ENCODE measurements around the gene ADAMTS18. TPM values are rescaled to one million over a fixed set of nuclear protein-coding genes. Genes with fewer than 3 reads are reported as not detected.
A peak's percentile ranks its signal among the peaks of the same experiment; 100 is the strongest.

The ADAMTS18 gene
- polyA plus RNA-seq, 12 donors = 0.63 to 2.7 (median 1.00) TPM; not detected in 2

DNA sequence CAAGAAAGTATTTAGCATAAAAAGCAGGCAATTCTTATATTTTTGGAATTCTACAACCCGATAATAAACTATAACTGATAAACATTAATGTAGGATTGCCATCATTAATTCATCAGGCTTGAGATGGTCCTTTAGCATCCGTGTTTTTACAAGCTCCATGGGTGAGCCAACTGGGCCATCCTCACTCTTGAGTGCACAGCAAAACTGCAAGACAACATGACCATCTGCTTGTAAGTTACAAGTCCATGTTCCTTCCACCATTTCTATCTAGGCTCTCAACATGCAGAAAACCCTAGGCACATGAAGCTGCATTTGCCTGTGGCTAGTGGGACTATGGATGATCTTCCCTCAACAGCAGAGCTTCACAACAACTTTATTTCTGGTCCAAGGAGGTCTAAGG lies 40.1 kb downstream of the ADAMTS18 start:
- no peak for DNase-seq

DNA sequence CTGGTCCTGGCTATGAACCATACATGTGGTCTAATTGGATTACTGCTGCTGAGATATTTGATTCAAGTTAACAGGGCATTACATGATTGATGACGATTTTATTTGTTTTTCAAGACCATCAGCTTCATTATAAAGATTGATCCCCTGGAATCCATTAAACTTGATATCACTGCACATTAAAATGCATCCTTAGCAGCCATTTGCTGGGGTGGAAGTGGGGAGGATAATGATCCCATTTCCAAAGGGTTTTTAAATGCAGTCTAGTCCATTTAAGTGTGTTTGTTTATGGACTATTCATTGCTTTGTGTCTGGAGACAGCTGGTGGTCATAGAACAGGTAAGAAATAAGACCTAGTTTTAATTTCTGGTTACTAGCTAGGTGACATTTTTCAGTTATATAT lies 40.9 kb downstream of the ADAMTS18 start:
- no peak for DNase-seq

DNA sequence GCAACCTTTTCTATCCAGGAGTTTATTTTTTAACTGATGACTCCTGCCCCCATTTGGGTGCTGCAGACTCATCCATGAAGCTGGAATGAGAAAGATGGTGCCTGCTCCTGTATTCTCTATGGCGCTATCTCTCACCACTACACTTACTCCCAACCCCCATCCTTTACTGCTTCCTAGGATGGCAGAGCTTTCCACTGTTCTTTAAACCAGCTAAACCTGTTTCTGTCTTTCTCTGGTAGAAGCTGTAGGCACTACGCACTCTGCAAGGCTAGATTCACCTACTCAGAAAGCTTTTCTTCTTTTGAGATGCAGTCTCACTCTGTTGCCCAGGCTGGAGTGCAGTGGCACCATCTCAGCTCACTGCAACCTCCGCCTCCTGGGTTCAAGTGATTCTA lies 47.0 kb downstream of the ADAMTS18 start:
- no peak for DNase-seq

DNA sequence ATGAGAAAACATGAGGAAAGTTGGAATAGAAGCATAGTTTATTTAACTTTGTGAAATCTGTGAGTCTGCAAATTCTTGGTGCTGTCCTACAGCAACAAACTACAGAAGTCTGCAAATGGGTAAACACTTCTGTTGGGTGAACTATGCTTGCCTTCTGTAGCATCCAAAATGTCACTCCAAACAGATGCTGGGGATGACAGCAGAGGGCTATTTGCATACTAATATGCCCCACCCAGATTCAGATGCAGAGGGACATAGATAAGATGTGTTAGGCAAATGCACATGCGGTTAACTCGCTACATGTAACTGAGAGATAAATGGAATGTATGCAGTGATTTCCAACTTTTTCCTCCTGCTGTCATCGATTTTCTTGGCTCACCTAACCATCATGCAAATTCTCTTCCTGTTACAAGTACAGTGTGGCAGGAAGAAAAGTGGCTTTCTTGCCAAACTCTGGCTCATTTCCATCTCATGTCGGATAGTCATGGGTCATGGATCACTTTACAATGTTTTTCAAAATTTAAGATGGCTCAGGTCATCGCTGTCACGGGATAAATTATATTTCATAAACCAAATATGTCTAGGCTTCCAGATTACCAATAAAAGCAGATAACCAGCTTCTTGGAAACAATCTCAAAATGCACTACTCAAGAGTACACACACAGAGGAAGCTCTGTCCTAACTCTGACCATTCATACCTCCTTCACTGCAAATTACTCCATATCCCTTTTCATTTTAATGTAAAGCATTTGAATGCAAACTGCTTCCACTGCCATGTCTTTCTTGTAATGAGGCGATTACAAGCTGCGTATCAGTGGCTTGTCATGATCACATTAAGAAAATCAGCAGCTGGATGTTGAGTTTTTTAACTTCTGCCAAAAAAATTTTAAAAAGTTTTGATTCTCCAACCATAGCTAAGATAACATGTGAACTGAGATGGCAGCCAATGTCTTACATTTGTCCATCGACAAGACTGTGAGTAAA lies 47.7 kb downstream of the ADAMTS18 start:
- DNase-seq = no peak

DNA sequence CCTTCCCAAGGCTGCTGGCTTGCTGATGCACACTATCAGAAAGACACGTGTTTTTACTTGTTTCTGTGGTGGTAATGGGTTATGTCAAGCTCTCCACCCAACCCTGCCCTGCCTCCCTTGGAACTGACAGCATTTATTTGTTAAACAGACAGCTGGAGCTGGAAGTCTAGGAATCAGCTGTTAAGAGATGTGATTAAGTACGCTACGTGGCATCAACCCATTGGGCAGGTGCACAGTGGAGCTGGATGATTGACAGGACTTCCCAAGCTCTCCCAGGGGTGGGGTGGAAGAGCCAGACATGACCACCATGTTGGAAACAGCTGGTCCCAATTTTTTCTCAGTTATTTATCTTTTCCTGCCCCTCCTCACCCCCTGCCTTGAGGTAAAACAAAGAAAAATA lies 49.4 kb downstream of the ADAMTS18 start:
- DNase-seq = no peak

DNA sequence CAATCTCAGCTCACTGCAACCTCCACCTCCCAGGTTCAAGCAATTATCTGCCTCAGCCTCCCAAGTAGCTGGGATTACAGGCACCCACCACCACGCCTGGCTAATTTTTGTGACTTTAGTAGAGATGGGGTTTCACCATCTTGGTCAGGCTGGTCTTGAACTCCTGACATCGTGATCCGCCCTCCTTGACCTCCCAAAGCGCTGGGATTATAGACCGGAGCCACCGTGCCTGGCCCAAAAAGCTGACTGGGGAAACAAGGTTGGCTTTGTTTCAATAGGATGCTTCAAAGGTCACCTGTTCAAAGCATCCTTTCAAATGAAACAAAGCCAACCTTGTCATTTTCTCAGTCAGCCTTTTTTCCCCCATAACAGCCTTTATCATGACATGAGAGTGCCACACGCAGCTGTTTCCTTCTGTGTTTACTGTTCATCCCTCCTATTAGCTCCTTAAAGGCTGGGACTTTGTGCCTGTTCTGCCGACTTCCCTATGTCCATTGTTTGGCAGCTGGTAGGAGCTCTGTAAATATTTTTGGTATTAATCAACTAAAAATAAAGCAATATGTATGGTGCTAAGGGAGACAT lies 51.1 kb downstream of the ADAMTS18 start:
- no peak for DNase-seq

DNA sequence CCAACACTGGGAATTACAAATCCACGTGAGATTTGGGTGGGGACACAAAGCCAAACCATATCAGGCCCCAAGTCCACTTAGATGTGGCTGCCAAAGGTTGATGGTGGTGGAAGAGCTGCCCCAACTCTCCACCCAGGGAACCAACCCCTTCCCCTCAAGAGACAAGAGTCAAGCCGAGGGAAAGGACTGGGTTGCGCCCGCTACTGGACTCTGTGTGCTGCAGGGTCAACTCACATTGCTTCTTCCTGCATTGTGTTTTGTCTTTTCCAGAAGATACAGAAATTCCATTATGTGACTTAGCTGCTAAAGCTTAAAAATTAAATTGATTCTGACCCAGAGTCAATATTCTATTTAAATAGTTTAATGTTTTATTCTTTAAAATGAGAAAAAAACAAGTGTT lies 58.5 kb downstream of the ADAMTS18 start:
- DNase-seq = no peak

DNA sequence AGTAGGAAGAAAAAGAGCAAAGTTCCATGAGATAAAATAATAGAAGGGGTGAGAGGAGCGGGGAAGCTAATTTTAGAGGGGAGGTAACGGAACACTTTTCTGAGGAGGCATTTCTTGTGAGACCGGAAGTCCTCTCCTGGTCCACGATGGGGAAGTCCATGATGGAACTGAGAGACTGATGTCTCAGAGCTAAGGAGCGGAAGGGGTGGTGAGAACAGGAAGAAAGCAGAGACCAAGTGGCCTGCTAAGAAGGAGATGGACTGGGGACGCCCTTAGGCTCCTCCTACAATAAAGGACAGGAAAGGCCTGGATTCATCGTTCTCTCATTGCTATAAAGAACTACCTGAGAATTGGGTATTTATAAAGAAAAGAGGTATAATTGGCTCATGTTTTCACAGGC lies 59.4 kb downstream of the ADAMTS18 start:
- no peak for DNase-seq

DNA sequence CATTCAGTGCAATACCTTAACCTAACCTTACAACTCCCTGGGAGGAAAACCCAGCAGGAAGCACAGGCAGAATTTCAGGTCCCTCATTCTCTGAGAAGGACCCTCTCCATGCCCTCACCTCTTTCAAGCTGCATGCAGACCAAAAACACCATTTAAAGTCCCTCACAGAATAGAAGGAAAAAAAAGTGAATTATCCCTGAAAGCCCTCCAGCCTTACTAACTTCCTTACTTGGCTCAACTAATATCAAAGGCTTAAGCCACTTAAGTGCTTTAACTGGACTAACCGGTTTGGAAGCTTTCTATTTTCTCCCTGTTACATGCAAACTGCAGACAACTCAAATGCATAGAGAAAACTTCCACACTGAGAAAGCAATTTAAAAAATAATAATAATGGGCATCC lies 60.5 kb downstream of the ADAMTS18 start:
- no peak for DNase-seq

DNA sequence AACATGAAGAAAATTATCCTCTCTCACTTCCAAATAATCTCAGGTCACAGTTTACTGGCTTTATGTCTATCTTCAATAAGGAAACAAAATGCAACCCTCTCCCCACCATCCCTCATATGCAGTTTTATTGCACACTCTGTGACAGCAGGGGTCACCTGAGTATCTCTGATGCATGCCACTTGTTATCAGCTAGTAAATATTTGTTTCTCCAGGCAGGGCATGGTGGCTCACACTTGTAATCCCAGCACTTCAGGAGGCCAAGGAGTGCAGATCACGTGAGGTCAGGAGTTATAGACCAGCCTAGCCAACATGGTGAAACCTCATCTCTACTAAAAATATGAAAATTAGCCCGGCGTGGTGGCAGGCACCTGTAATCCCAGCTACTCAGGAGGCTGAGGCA lies 61.1 kb downstream of the ADAMTS18 start:
- DNase-seq = no peak

DNA sequence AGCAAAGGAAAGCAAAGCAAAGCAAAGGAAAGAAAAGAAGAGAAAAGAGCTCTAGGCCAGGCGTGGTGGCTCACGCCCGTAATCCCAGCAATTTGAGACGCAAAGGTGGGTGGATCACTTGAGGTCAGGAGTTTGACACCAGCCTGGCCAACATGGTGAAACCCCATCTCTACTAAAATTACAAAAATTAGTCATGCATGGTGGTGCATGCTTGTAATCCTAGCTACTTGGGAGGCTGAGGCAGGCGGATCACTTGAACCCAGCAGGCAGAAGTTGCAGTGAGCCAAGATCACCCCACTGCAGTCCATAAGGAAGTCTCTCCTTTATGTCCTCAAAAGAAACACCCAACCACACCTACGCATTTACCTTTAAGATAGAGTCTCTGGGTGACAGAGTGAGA lies 70.1 kb downstream of the ADAMTS18 start:
- DNase-seq = no peak

DNA sequence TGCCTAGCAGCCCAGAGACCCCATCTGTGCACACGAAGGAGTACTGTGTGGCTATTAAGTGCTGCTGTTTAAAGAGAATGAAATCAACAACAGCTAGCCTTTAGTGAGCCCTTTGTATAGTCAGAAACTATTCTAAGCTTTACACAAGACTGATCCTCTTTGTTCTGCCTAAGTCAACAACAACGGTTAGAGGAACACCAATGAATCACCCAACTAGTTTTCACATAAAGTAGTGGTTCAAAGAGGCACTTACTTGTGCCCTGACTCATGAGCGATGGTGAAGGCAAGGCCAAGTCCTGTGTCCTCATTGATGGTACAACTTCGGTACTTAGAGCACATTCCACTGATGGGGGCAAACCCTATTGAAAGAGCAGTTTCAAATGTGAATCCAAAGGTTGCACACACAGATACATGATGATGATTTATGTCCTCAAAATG lies 75.8 kb downstream of the ADAMTS18 start:
- DNase-seq = no peak

DNA sequence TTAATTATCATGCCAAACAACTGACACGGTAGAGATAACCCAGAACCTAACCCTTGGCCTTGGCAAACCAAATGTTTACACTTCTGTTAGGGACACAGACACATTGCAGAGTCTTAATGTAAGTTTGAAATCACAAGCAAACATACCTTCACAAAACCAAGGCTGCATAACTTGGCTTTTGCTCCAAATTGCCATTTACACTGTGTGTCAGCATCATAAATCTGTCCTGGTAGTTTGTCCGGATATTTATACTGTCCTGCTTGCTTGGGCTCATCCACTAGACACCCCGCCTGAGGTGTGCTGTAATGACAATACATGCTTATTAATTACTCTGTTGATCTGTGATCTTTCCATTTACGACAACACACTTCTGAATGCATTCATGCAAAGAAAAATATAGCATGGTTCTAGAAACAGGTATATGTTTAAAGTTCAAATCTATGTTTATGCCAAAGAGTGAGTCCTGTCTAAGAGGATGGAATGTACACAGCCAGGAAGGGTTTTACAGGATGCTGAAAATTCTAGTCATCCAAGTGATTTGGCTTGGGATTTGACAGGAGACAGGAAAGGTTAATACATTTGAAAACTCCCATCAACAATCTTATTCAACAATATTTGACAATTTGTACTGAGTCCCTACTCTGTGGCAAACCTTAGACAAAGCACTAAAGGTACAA lies 81.1 kb downstream of the ADAMTS18 start:
- no peak for DNase-seq

DNA sequence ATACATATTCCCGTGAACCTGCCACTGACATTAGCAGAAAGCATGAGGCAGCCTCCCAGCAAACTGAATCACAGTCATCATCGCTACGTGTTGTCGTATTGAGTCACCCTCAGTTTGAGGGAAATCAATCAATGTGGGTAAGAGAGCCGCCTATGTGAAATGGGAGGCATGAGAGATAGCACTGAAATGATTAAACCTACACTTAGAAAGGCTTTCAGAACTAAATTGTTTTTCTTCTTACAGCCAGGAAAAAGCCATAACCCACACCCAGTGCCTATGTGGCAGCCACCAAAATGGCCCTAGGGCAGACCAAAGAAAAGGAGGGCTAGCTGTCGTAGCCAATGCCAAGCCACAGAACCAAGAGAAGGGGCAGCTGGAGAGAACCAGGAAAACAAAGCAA lies 90.5 kb downstream of the ADAMTS18 start:
- DNase-seq = no peak

DNA sequence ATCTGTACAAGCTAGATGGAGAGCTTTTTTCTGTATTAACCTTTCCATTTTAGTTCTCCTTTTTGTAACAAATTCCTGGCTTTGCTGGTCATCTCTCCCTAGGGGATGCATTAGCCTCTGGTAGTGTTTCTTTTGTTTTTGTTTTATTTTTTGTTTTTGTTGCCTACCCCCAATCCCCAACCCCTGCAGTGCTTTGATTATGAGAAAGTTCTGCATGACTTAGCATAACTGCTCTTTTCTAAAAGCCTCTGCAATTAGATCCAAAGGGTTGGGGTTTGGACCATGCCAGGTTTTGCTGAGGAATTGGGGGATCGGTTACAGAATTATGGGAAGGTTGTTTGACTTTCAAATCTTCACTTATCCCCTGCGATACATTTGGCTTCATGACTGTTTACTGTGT lies 98.2 kb downstream of the ADAMTS18 start:
- DNase-seq = no peak

DNA sequence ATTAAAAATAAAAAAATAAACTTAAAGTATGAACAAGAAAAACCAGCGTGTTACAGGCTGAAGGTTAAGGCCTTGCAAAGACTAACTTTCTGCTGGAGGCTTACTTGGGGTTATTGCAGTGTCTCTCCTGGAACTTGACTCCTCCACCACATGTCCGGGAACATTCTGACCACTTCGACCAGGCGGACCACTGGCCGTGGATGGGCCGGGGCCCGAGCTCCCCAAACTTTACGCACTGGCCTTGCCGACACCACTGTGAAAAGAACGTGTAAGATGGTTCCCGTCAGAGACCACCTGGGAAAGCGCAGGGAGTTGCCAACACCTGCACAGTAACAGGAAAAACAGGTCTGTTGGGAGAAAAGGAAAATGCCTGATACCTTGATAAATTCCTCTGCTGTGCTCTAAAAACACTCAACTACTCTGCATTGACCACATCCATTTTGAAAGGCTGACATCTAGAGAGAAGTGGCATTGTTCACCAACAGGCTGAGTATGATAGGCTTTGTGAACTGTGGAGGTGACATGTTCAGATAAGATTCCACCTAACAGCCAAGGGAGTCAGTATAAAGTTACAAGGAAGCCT lies 99.1 kb downstream of the ADAMTS18 start:
- DNase-seq = no peak

DNA sequence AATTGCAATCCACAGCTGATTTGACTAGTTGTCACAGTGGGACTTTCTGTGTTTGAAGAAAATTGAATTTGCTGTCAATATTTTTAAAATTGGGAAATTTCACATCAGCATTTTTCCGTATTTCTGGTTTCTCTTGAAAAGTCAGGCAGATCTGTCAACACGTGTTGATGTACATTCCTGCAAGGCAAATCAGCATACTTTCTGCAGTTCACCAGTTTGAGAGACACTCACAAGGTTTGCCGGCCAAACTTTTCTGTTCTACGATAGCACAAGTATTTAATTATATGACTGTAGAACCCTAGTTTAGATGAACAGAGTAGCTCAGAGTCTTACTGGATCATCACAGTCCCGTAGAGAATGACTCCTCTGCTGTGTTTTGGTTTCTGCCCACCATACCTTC lies 102.0 kb downstream of the ADAMTS18 start:
- no peak for DNase-seq

DNA sequence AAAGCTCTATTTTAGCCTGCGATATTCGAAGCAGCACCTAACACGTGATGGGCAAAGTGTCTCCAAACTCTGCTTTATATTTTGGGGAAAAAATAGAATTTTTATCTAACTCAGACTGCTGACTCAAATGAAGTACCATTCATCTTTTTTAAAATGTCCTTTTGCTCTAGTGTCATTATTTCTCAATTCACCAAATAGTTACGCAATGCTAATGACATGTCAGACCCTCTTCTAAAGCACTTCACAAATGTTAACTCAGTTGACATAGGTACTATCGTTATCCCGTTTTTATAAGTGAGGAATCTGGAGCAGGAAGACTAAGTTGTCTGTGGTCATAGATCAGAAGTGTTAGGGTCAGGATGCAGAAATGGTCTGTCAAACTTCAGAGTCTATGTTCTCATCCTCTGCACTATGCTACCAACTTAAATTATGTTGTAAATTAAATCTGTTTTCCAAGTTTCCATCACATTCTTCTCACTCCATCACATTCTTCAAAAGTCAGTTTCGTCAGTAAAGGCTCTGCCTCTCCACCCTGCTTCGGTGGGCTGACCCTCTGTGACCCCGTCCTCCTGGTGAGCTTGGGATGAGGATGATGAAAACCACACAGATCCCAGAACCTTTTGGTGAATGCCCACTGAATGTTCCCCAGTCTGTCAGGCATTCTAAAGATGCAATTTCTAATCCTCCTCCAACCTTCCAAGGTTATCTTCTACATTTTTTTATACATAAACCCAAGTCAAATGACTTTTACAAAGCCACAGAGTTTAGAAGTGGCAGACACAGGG lies 102.8 kb downstream of the ADAMTS18 start:
- DNase-seq = no peak

DNA sequence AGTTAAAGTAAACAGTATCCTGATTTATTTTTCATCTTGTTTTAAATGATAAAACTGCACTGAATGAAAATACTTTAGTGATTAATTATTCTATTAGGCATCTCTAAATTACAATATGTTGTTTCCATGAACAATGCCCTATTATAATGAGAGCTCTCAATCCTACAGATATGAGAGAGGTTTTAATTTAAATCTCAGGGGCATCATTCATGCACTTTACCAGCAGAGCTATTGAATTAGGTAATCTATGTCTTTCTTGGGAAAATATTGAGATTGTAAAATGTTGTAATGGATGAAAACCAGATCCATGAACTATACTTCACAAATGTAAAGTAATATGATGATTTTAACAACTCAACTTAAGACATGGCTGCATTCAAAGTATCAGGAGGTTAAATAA lies 103.8 kb downstream of the ADAMTS18 start:
- no peak for DNase-seq

DNA sequence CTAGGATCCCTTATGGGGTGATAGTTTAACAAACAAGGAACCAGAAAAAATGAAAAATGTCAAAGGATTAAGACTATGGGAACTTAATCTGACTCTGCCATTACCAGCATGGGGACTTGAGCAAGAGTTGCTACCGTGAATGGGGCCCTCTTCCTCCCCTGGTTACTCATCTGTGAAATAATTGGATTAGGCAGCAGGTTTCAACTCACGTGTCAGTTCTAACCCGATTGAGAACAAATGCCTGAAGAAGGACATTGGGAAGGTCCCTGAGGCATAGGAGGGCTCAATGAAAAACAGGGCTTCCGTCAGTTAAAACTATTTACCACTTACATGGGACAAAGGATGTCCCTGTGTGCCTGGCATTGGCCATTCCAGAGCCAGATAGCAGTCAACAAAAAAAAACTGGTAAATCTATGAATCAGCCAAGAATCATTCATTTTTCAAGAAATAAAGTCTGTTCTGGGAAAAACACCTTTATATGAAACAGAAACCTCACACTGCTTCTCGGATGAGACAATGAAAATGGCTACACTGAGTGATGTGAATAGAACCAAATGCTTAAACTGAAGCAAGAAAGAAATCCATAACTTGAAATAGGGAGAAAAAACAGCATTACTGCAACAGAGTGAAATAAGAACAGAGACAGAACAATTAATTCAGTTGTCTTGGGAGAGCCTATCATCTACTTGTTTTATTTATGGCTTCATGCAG lies 104.3 kb downstream of the ADAMTS18 start:
- DNase-seq = no peak

DNA sequence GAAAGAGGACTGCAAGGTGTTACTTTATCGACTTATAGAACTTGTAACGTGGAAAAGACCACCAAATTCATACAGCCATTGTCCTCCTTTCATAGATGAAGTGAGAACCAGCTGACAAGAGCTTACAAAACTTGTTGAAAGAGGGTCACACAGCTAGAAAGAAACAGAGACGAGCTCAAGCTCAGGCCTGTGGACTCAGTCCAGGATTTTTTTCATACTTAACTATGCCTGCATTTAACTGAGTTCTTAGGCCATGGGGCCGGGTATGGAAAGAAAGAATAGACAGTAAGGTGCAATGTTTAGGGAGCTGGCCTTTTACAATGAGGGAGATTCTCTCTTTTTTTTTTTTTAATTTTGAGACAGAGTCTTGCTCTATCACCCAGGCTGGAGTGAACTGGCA lies 106.1 kb downstream of the ADAMTS18 start:
- DNase-seq = peak; percentile 9
